NCI-H1105 treated with DMSO at 0.1 percent for 48 hours (cell line): Measurements from ENCODE around the gene CBFA2T3.

Experiments
- DNase-seq: peaks from one replicate; lab custom pipeline; 2025; lab: John Stamatoyannopoulos, UW

The CBFA2T3 gene

GRCh38 chr16:88877564-88878289 lies 99.3 kb downstream of the CBFA2T3 start:
- DNase-seq: no peak

DNA sequence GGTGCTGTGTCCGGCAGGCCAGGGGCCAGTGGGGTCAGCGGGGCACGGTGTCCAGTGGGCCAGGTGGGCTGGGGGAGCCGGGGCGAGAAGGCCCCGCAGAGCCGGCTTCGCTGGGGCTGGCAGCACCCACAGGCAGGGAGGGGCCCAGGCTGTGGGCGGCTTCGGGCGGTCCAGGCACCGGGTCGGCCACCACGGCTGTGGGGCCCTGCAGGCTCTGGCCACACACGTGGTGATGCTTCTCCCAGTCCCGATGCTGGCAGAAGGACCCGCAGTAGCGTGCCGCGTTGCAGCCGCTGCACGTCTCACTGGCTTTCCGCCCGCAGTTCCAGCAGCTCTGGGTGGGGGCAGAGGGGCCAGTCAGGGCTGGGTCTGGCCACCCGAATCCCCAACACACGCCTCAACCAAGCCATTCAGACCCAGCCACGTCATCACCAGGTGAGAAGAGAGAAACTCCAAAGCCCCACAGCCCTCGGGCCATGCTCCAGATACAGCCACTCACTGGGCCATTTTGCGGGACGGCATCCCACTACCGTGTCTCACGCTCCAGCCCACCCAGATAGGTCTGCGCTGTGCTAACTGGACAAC lies 100.0 kb downstream of the CBFA2T3 start:
- DNase-seq: no peak

DNA sequence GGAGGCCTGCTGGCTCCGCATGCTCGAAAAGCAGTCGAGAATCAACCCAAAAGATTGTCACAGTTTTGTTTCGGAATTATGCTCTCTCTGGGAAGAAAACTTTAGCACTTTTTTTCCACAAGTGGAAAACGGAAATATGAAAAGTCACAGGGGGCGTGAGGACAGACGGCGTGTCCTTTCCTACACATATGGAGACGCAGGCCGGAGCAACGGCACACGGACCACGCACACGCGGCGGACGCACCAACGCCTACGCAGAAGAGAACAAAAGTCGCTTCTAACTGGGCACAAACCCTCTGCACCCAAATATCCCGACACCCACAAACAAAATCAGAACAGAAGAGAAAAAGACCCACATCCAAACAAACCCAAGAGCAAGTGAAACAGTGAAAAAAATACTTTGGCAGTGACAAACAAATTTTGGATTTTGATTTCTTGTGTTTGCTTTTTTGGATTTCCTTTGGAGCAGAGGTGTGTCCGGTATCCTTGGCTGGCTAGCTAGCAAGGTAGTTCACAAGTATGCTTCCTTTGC lies 101.2 kb downstream of the CBFA2T3 start:
- no peak for DNase-seq

DNA sequence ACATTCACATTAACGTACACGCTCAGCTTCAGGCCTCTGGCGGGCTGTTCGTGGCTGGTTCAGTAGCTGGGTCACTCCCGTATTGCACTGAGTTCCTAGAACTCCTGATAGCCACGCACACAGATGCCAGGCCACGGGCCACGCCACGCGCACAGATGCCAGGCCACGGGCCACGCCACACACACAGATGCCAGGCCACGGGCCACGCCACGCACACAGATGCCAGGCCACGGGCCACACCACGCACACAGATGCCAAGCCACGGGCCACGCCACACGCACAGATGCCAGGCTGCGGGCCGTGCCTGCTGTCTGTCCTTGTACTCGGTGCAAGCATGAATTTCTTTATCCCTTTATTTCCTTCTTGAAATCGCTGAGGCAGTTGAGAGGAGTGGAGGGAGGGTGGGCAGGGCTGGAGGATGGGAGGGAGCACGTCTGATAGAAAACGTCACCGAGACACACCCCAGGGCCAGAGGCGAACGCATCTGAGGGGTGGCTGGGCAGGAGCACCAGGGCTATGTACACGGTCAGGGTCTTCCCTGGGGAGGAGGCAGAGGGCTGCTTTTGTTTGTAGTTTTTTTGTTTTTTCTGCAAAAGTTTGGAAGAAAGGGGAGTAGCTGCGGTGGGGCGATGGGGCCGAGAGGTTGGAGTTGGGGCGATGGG lies 101.9 kb downstream of the CBFA2T3 start:
- DNase-seq: no peak

- no peak for DNase-seq
These were observed 104.2 kb downstream of the CBFA2T3 start for GRCh38 chr16:88872650-88873331.

- DNase-seq: no peak
These were observed 105.1 kb downstream of the CBFA2T3 start for GRCh38 chr16:88871730-88872416.

GRCh38 chr16:88871349-88871702 lies 105.7 kb downstream of the CBFA2T3 start:
- DNase-seq: no peak

DNA sequence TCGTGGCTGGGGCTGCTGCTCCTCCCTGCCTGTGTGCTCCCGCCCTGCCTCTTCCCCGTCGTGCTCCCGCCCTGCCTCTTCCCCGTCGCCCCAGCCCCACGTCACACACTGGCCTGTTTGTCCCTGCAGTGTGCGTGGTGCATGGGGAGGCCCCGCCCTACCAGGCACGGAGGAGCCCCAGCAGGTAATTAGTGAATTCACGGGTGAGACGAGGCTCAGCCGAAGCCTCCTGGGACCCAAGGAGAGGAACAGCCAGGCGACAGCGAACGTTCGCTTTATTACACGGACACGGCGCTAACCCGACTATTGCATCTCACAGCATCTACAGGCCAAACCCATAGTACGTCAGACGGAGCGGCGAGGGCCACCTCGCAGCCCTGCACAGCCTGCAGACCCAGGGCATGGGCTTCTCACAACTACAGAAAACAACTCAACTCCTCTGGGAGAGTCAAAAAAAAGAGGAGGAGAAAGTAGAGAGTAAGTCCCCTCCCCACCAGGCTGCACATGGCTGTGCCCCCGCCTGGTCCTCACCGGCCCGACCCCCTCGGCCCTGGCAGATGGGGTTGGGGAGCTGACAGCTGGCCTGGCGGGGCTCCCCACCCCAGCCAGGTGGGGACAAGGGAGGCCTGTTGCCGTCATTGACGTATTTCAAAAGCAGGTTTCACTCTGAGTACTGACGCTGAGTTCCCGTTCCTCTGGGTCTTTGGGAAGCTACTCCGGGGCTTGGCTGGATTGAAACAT lies 106.2 kb downstream of the CBFA2T3 start:
- DNase-seq: no peak

GRCh38 chr16:88869673-88869980 lies 107.4 kb downstream of the CBFA2T3 start:
- DNase-seq: no peak

DNA sequence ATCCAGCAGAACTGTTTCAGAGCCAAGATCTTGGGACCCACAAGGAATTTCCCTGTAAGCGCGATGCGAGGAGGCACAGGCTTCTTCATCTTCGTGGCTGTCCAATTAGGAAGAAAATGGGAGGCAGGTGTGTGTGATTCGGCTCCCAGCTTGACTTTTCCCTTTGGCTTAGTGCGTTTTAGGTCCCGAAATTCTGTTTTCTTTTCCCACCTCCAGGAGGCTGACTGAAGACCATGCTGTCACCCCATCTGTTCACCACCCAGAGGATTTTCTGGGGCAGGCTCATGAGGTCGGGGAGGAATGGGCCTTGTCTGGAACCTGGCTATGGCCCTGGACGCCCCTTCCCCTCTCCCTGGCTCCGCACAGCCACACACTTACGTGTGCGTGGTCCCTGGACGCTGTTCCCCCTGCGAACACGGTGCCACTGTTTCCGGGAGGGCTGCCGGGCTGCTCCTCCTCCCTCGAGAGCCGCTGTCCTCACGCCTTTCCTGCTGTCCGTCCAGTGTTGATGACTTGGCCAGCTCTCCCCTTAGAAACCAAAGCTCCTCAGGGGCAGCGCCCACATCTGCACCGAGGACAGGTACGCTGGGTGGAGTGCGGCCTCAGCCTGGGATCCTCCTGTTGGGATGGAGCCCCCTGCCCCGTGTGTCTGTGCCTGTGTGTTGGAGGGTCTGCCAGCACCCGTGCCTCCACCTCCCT lies 107.9 kb downstream of the CBFA2T3 start:
- DNase-seq: no peak

DNA sequence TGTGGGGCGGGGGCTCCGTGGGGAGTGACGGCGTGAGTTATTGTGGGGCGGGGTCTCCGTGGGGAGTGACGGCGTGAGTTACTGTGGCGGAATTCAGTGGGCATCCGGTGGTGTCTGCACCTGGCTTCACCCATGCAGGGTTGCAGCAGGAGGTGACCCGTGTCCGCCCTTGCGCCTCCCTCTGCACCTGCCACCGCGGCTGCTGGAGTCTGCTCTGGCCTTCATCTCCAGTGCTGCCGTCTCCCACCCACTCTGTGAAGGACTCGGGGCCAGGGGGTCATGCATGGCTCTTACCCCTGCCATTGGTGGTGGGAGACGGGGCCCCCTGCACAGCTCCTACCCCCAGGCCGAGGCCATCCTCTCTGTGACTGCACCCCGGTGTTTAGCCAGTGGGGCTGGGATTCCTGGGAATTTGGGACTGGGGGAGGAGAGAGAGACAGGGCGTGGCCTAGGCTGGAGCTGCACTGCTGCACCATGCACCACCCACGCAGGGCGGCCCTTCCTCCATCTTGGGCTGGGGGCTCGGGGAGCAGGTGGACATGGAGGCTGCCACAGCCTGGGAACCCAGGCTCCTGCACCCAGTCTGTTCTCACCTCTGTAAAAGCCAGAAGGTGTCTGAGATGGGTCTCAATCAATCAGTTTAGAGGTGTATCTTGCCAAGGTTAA lies 109.3 kb downstream of the CBFA2T3 start:
- no peak for DNase-seq

DNA sequence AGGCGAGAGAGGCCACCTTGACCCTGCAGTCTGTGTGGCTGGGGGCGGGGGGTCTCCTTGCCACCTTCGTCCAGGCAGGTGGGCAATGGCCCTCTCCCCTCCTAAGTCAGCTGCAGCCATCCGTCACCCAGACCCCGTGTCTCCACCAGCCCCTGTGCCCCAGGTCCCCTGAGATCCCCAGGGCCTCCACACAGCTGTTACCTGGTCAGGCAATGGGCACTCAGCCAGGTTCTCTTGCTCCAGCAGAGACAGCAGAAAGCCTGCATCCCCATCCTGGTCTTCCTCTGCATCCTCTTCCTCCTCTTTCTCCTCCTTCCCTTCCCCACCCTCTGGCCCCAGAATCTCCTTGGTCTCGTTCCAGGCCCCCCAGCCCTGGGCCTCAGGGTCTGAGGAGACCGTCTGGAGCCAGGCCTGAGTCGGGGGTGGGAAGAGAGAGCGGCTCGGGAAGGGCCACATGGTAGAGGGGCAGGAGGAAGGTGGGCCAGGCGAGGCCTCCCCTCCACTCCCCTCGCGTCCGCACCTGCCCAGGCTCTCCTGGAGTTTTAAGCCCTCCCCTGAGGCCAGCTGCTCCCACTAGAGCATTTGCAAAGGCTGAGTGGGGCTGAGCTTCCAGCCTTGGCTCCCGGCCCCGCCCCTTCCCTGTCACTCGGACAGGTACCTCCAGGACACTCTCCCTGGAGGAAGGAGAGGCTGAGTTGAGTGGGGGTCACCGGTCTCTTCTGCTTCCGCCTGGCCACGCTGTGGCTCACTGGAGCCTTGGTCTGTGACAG lies 110.7 kb downstream of the CBFA2T3 start, which contains the start of gene PABPN1L:
PABPN1L (minus strand) TSS at position 510 of the 770 bp plus-strand sequence; CDS start at position 456, 54 bp downstream.
- DNase-seq: no peak

- no peak for DNase-seq
These were observed 111.3 kb downstream of the CBFA2T3 start for GRCh38 chr16:88865742-88866141.

- no peak for DNase-seq
These were observed 111.7 kb downstream of the CBFA2T3 start for GRCh38 chr16:88865310-88865709.

DNA sequence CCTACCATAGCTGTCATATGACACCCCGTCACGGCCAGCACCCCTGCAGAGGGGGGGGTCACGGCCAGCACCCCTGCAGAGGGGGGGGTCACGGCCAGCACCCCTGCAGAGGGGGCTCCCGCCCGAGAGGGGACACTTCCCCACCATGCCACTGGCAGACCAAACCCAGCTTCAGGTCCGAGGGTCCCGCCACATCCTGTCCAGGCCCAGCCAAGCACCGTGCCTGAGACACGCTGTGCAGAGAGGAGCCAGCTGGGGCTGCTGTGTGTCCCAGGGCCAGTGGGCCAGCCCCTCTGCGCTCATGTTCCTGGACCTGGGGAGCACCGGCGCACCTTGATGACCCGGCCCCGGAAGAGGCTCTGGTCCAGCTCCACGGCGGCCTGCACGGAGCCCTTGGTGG lies 112.5 kb downstream of the CBFA2T3 start:
- no peak for DNase-seq

DNA sequence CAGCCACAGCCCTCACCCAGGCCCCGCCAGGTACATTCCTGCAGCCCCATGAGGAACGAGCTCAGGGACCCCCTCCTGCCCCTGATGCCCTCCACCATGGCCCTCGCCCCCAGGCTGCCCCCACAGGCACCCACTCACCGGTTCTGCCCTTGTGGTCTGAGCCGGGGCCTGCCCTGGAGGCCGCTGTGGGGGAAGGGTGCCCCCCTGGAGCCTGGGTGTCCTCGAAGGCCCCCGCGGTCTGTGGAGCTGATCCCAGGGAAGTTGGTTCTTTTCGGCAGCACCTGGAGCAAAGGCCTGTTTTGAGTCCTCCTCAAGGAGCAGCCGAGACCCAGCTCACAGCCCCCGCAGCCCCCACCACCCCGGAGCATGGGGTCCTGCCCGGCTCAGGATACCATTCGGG lies 112.9 kb downstream of the CBFA2T3 start:
- no peak for DNase-seq

DNA sequence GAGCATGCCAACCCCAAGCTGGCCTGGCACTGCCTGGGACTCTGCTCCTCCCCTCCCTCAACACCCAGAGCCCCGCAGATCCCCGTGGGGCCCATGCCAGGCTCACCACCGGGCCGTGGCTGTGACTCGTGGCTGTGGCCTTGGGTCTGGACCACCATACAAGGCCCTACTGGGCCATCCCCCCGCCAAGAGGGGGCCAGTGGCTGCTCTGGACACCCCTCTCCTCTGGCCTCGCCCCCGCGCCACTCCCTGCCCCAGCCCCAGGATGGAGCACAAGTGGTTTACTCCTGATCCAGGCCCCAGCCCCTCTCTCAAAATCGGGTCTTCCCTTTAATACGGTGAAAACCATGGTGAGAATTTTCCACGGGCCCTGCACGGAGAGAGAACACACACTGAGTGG lies 113.6 kb downstream of the CBFA2T3 start:
- DNase-seq: no peak

- DNase-seq: no peak
These were observed 114.0 kb downstream of the CBFA2T3 start for GRCh38 chr16:88862968-88863367.

- DNase-seq: no peak
These were observed 115.6 kb downstream of the CBFA2T3 start for GRCh38 chr16:88861359-88861758.
